ENCODE results near the gene SYNE1. TPM values are rescaled to one million over a fixed set of nuclear protein-coding genes. Genes with fewer than 3 reads are reported as not detected.

SYNE1 gene
- total and polyA plus RNA-seq, 2 of the 8 experiments (the other 6 are each of a cell fraction or from before 2014, with no cell fraction given): 2.8 to 5.5 TPM

DNA sequence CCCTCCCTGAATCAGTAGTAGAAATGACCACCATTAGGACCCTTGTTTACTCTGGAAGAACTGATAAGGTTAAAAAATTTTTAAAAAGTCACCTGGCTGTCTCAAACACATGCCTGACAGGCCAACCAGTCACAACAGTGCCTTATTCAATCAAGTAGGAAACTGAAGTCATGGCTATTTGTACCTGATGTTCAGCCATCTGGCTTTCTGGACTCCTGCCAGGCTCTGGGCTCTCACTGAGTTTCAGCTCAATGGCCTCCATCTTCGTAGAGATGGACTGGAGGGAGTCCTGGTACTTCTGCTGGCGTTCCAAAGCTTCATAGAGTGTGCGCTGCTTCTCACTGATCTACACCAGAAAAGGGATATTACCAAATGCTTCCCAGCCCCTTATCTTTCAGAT, 343.8 kb downstream of the SYNE1 start:
- H2BK120ac ChIP-seq (replicated peaks; ENCODE audit: low read depth, low read length): no peak overlapping the region
- H4K8ac ChIP-seq (ENCODE audit: extremely low read depth, insufficient read depth, low read length): no peak overlapping the region
- H3K56ac ChIP-seq (replicated peaks; ENCODE audit: insufficient read length, low read depth, low read length): no peak overlapping the region
- no peak overlapping the region for H3K4ac ChIP-seq (replicated peaks; ENCODE audit: insufficient read length, low read depth, low read length)
- no peaks in the 10 kb centered on the region for H3K9me3 ChIP-seq (ENCODE audit: insufficient read depth in 2 of 2, low read depth in 1 of 2, low read length in 1 of 2)
- H3K79me1 ChIP-seq (ENCODE audit: low read depth, low read length): no peaks in the 10 kb centered on the region
- H3K14ac ChIP-seq (ENCODE audit: insufficient read length): no peak overlapping the region
- ChIA-PET CTCF (ENCODE audit: partially characterized antibody) (interaction anchor here (1.8 kb wide), 1 partner anchor 8 kb away, joined by 12 read pairs; no protein-coding TSS in a partner anchor), POLR2A (ENCODE audit: partially characterized antibody) (interaction anchor here (1.9 kb wide), 1 partner anchor 8 kb away, joined by 5 read pairs; no protein-coding TSS in a partner anchor)
- H3K4me1 ChIP-seq (replicated peaks in 1 of 4; ENCODE audit: control insufficient read depth in 3 of 4, insufficient read depth in 4 of 4, low read length in 3 of 4): peaks cover 0 to 7% (median 0%) of the 10 kb centered on the region in 4 experiments; a peak in 1 of 7 replicates
- DNase-seq (ENCODE audit: low read depth in 1 of 2, low spot score in 2 of 2) (no peak), FAIRE-seq (no peak)
- H3K4me3 ChIP-seq (ENCODE audit: extremely low read depth in 1 of 4, insufficient read depth in 2 of 4, low read depth in 3 of 4, low read length in 4 of 4): no peak overlapping the region
- H3K23ac ChIP-seq (ENCODE audit: insufficient read length): no peak overlapping the region
- H4K20me1 ChIP-seq (replicated peaks in 1 of 2; ENCODE audit: control insufficient read depth in 1 of 2, insufficient read depth in 2 of 2, low read length in 2 of 2): no peaks in the 10 kb centered on the region
- no peak overlapping the region for H3K18ac ChIP-seq (ENCODE audit: extremely low read depth, low read length)
- no peaks in the 10 kb centered on the region for H3K79me2 ChIP-seq (ENCODE audit: control insufficient read depth in 1 of 2, insufficient read depth in 2 of 2, low read length in 2 of 2)
- H4K5ac ChIP-seq (ENCODE audit: insufficient read length, low read depth, low read length): no peak overlapping the region
- H3K9ac ChIP-seq (replicated peaks in 1 of 4; ENCODE audit: extremely low read depth in 1 of 4, low read depth in 3 of 4, low read length in 3 of 4): no peak overlapping the region
- H3K27ac ChIP-seq (ENCODE audit: low read depth, low read length): no peak overlapping the region
- no peaks in the 10 kb centered on the region for H3K23me2 ChIP-seq (ENCODE audit: low read depth, low read length)
- no peak overlapping the region for H2AFZ ChIP-seq (ENCODE audit: low read length)
- no peaks in the 10 kb centered on the region for H3K27me3 ChIP-seq (replicated peaks in 1 of 4; ENCODE audit: control insufficient read depth in 3 of 4, extremely low read depth in 1 of 4, insufficient read depth in 3 of 4, low read length in 3 of 4)
- no peak overlapping the region for H4K91ac ChIP-seq (replicated peaks; ENCODE audit: insufficient read length, low read length)
- H2BK12ac ChIP-seq (ENCODE audit: low read depth, low read length): no peak overlapping the region
- H3K4me2 ChIP-seq (ENCODE audit: insufficient read depth in 1 of 2, low read depth in 2 of 2, low read length in 2 of 2): no peak overlapping the region
- H2AK5ac ChIP-seq (ENCODE audit: low read depth, low read length): no peak overlapping the region
- no peaks in the 10 kb centered on the region for H3K36me3 ChIP-seq (ENCODE audit: control insufficient read depth in 2 of 4, insufficient read depth in 4 of 4, low read length in 3 of 4)
- H2BK5ac ChIP-seq (ENCODE audit: low read depth, low read length): no peak overlapping the region
- WGBS, 2 experiments (ENCODE audit: extremely low coverage in 1 of 2, insufficient coverage in 1 of 2, insufficient read length in 1 of 2, insufficient replicate concordance in 2 of 2, low coverage in 1 of 2, low lambda C conversion rate in 2 of 2, missing lambda C conversion rate in 1 of 2): 100% methylated on average over 3 of the region's 3 CpGs; no CpG with 5 or more reads in 1 of the 2 experiments
- H2BK20ac ChIP-seq (ENCODE audit: low read length): no peak overlapping the region
- no peak overlapping the region for H2BK15ac ChIP-seq (ENCODE audit: low read length)
- no peak for TF ChIP-seq SUZ12 (IDR thresholded peaks at IDR 0.05; ENCODE audit: low read length)
- TF ChIP-seq ATF3 (IDR thresholded peaks at IDR 0.05; ENCODE audit: insufficient read depth, low read depth, low read length): no peak
- no peak for TF ChIP-seq POLR2AphosphoS5 (IDR thresholded peaks at IDR 0.05; ENCODE audit: low read depth, low read length)
- no peak for TF ChIP-seq TCF12 (IDR thresholded peaks at IDR 0.05; ENCODE audit: low read depth, low read length)
- TF ChIP-seq MAFK (IDR thresholded peaks at IDR 0.05; ENCODE audit: low read depth, low read length): no peak
- no peak for TF ChIP-seq EGR1 (IDR thresholded peaks at IDR 0.05; ENCODE audit: borderline replicate concordance, low read depth, low read length)
- TF ChIP-seq PHF8 (conservative IDR thresholded peaks at IDR 0.05; ENCODE audit: low read depth, low read length): no peak
- TF ChIP-seq, protein P1, sequence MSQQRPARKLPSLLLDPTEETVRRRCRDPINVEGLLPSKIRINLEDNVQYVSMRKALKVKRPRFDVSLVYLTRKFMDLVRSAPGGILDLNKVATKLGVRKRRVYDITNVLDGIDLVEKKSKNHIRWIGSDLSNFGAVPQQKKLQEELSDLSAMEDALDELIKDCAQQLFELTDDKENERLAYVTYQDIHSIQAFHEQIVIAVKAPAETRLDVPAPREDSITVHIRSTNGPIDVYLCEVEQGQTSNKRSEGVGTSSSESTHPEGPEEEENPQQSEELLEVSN (IDR thresholded peaks at IDR 0.05): no peak
- TF ChIP-seq HDAC6 (IDR thresholded peaks at IDR 0.05; ENCODE audit: low read depth, low read length): no peak
- no peak for TF ChIP-seq EZH2 (IDR thresholded peaks at IDR 0.05; ENCODE audit: low read depth, low read length, severe bottlenecking)
- TF ChIP-seq SAP30 (IDR thresholded peaks at IDR 0.05; ENCODE audit: insufficient read depth, insufficient replicate concordance, low read length): no peak
- no peak for TF ChIP-seq CHD2 (IDR thresholded peaks at IDR 0.05; ENCODE audit: low read length)
- no peak for TF ChIP-seq CBX5 (IDR thresholded peaks at IDR 0.05; ENCODE audit: low read depth, low read length)
- TF ChIP-seq YY1 (IDR thresholded peaks at IDR 0.05; ENCODE audit: low read depth, low read length): no peak

All from H1 (cell line).